Hepatocyte (in vitro differentiated cells): ENCODE data around the gene SMIM22. TPM values are rescaled to one million over a fixed set of nuclear protein-coding genes. Genes with fewer than 3 reads are reported as not detected.

Experiments
- DNase-seq: peaks from one replicate; pipeline ENCODE4 v3.0.0-alpha.2; 2016; ENCODE audit warnings: low spot score
- H2AFZ ChIP-seq: fragments of 200-600 bp; sonication (generic); 2 replicates; pipeline ENCODE4 v1.6.0; 2016; ENCODE audit warnings: antibody characterized with exemption, mild to moderate bottlenecking
- H3K27ac ChIP-seq: fragments of 200-600 bp; sonication (generic); 2 replicates; pipeline ENCODE4 v1.5.1; 2016; ENCODE audit warnings: mild to moderate bottlenecking
- H3K27me3 ChIP-seq: fragments of 200-600 bp; sonication (generic); 2 replicates; pipeline ENCODE4 v1.6.1; 2016
- H3K36me3 ChIP-seq: fragments of 200-600 bp; sonication (generic); replicated peaks from 2 replicates; pipeline ENCODE4 v1.5.1; 2016; ENCODE audit warnings: low read depth; ENCODE audit not compliant: insufficient read depth
- H3K4me1 ChIP-seq: fragments of 200-600 bp; sonication (generic); 2 replicates; pipeline ENCODE4 v1.5.1; 2016; ENCODE audit warnings: mild to moderate bottlenecking, moderate library complexity; ENCODE audit not compliant: insufficient read depth
- H3K4me2 ChIP-seq: fragments of 200-600 bp; sonication (generic); 2 replicates; pipeline ENCODE4 v1.6.0; 2016
- H3K4me3 ChIP-seq: fragments of 200-600 bp; sonication (generic); 2 replicates; pipeline ENCODE4 v1.5.1; 2016; ENCODE audit warnings: mild to moderate bottlenecking
- H3K79me2 ChIP-seq: fragments of 200-600 bp; sonication (generic); 2 replicates; pipeline ENCODE4 v1.6.0; 2017; ENCODE audit warnings: mild to moderate bottlenecking
- H3K9me2 ChIP-seq: fragments of 200-600 bp; sonication (generic); replicated peaks from 2 replicates; pipeline ENCODE4 v1.6.0; 2017; ENCODE audit warnings: mild to moderate bottlenecking; ENCODE audit not compliant: insufficient read depth
- H3K9me3 ChIP-seq: fragments of 200-600 bp; sonication (generic); 2 replicates; pipeline ENCODE4 v1.5.1; 2016; ENCODE audit warnings: low read depth, mild to moderate bottlenecking
- H4K20me1 ChIP-seq: fragments of 200-600 bp; sonication (generic); 2 replicates; pipeline ENCODE4 v1.6.0; 2016; ENCODE audit warnings: mild to moderate bottlenecking; ENCODE audit not compliant: insufficient read depth, poor library complexity, severe bottlenecking
- EZH2 ChIP-seq: fragments of 200-600 bp; sonication (generic); IDR thresholded peaks from 2 replicates; pipeline ENCODE4 v1.6.1; 2016; ENCODE audit warnings: antibody characterized with exemption, mild to moderate bottlenecking, borderline replicate concordance
- EZH2phosphoT487 ChIP-seq: fragments of 200-600 bp; sonication (generic); IDR thresholded peaks from one replicate; pipeline ENCODE4 v1.6.1; 2018; ENCODE audit warnings: antibody characterized with exemption, mild to moderate bottlenecking, low read depth, moderate library complexity; ENCODE audit not compliant: unreplicated experiment, severe bottlenecking
- WGBS: methylation state at CpG from one replicate; pipeline ENCODE4 v1.1.6; 2016; ENCODE audit warnings: low lambda C conversion rate; ENCODE audit errors: missing lambda C conversion rate; 5-methylcytosine and 5-hydroxymethylcytosine counted together
- polyA plus RNA-seq: library from polyadenylated mRNA; unstranded; fragments of >200 nt; fragmentation: Nextera tagmentation; extraction: Ambion mirVana; gene quantifications from 2 replicates; pipeline ENCODE4 v1.2.1, GENCODE V29; 2016
- total RNA-seq: library from RNA; depleted of rRNA; stranded (reverse); fragments of >200 nt; gene quantifications from 2 replicates; pipeline ENCODE4 v1.2.3, GENCODE V29; 2014
- TF ChIP-seq, protein P1 (sequence below): fragments of 200-600 bp; sonication (generic); IDR thresholded peaks from 2 replicates; pipeline ENCODE4 v1.5.1; 2016; ENCODE audit warnings: antibody characterized with exemption, mild to moderate bottlenecking; ENCODE audit not compliant: poor library complexity

Gene SMIM22
- total and polyA plus RNA-seq, 2 experiments from 2014 or later: 15.1 TPM; not detected in 1

DNA sequence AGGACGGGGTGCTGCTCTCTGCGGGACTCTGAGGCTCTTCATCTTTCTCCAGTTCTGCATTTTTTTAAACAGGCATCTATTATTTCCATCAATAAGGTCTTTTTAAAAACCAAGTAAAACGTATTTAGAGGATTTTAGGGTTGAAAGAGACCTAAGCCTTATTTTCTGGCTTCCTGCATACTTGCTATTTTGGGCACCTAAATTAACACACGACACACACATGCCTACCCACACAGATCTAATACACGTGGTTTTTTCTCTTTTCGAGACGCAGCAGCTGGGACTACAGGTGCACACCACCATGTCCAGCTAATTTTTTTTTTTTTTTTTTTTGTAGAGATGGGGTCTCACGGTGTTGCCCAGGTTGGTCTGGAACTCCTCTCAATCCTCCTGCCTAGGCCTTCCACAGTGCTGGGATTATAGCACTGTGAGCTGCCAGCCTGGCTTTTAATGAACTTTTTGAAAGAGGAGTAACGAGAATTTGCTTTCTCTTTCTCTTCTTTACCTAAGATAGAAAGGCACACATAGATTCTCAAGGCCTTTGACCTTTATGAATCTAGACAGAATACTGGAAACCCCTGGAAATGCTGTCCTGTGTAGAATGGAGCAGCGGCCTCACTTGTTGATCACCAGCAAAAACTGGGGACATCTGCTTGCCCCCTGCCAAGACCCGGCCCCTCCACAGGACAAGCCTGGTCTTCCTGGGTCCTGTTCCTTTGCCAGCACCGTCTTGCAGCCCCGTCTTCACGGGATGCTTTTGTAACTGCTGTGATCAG lies 47.1 kb upstream of the SMIM22 start:
- TF ChIP-seq EZH2 (no peak), EZH2phosphoT487 (no peak)
- TF ChIP-seq, protein P1, sequence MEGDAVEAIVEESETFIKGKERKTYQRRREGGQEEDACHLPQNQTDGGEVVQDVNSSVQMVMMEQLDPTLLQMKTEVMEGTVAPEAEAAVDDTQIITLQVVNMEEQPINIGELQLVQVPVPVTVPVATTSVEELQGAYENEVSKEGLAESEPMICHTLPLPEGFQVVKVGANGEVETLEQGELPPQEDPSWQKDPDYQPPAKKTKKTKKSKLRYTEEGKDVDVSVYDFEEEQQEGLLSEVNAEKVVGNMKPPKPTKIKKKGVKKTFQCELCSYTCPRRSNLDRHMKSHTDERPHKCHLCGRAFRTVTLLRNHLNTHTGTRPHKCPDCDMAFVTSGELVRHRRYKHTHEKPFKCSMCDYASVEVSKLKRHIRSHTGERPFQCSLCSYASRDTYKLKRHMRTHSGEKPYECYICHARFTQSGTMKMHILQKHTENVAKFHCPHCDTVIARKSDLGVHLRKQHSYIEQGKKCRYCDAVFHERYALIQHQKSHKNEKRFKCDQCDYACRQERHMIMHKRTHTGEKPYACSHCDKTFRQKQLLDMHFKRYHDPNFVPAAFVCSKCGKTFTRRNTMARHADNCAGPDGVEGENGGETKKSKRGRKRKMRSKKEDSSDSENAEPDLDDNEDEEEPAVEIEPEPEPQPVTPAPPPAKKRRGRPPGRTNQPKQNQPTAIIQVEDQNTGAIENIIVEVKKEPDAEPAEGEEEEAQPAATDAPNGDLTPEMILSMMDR: no peak
- no peak overlapping the region for H3K4me3 ChIP-seq
- H3K4me2 ChIP-seq: no peak overlapping the region
- H4K20me1 ChIP-seq: no peaks in the 10 kb centered on the region
- no peak overlapping the region for H2AFZ ChIP-seq
- no peak overlapping the region for H3K27ac ChIP-seq
- H3K9me2 ChIP-seq: no peaks in the 10 kb centered on the region
- H3K79me2 ChIP-seq: no peaks in the 10 kb centered on the region
- DNase-seq: no peak
- H3K36me3 ChIP-seq: no peaks in the 10 kb centered on the region
- no peaks in the 10 kb centered on the region for H3K4me1 ChIP-seq
- no peaks in the 10 kb centered on the region for H3K27me3 ChIP-seq
- 94% methylated on average over 14 of the region's 14 CpGs for WGBS
- H3K9me3 ChIP-seq: no peaks in the 10 kb centered on the region

DNA sequence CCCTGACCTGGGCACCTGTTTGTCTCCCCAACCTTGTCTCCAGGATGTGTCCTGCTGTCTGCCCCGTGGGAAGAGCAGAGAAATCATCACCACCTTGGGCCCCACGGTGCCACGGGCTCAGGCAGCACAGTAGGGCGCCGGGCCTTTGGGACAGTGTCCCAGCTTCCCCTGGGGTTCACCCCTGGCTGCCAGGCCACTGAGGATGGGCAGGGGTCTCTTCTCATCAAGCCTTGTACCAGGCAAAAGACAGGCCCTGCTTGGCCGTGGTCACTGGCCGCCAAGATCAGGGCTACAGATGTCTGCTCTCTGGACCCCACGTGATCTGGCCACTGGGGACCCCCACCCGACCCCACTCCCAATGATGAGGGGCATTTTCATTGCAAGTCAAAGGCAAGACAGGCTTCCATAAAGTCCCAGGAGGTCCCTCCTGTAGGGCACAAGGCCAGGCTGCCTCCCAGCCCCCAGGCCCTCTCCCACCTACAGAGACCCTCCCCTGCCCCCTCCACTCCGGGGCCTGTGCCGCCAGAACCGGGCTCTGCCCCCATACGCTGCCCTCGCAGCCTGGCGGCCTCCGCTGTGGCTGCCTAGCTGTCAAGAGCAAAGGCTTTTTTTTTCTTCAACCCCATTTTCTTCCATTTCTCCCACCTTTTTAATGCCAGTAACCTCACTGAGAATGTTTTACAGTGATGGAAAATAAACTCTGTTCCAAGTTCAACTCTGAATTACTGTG lies 46.3 kb upstream of the SMIM22 start:
- H4K20me1 ChIP-seq: no peaks in the 10 kb centered on the region
- TF ChIP-seq EZH2 (no peak), EZH2phosphoT487 (no peak)
- TF ChIP-seq, protein P1: no peak
- H3K4me2 ChIP-seq: no peak overlapping the region
- DNase-seq: no peak
- no peaks in the 10 kb centered on the region for H3K79me2 ChIP-seq
- no peak overlapping the region for H2AFZ ChIP-seq
- WGBS: 95% methylated on average over 16 of the region's 16 CpGs
- H3K9me2 ChIP-seq: no peaks in the 10 kb centered on the region
- H3K4me1 ChIP-seq: no peaks in the 10 kb centered on the region
- H3K36me3 ChIP-seq: no peaks in the 10 kb centered on the region
- H3K27me3 ChIP-seq: no peaks in the 10 kb centered on the region
- no peak overlapping the region for H3K27ac ChIP-seq
- H3K4me3 ChIP-seq: no peak overlapping the region
- H3K9me3 ChIP-seq: no peaks in the 10 kb centered on the region

DNA sequence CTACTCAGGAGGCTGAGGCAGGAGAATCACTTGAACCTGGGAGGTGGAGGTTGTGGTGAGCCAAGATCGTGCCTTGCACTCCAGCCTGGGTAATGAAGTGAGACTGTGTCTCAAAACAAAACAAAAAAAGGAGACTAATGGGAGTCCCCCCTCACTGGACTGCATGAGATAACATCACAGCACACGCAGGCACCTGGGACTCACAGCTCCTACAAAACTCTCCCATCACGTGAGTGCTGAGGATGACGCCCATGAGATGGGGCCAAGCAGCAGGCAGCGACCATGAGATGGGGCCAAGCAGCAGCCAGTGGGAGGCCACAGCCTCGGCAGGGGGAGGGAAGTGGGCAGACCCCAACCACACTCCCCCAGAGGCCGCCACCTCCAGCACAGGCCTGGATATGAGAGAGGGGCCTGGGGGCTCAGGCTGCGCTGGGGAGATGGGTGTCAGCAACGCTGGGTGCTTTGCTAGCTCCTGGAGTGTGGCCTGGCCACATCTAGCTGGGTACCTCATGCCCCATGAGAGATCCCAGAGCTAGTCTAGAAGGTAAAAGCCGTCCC lies 45.4 kb upstream of the SMIM22 start:
- Histone ChIP-seq H3K9me2 (no peaks in the 10 kb centered on the region), H3K4me2 (no peak overlapping the region), H2AFZ (no peak overlapping the region), H3K4me3 (no peak overlapping the region), H3K36me3 (no peaks in the 10 kb centered on the region), H3K27me3 (no peaks in the 10 kb centered on the region), H3K27ac (no peak overlapping the region), H3K4me1 (no peaks in the 10 kb centered on the region), H4K20me1 (no peaks in the 10 kb centered on the region), H3K79me2 (no peaks in the 10 kb centered on the region), H3K9me3 (no peaks in the 10 kb centered on the region)
- TF ChIP-seq EZH2: no peak
- no peak for TF ChIP-seq EZH2phosphoT487
- TF ChIP-seq, protein P1: no peak
- no peak for DNase-seq
- WGBS: 97% methylated on average over 9 of the region's 10 CpGs
